ENCODE data around the gene NMT1.

NMT1 gene

GRCh38 chr17:45042346-45043120 lies 18.6 kb upstream of the NMT1 start:
- TF ChIP-seq CTCF (IDR thresholded peaks at IDR 0.05): no peak

- no peak for TF ChIP-seq CTCF (IDR thresholded peaks at IDR 0.05)
Observed at GRCh38 chr17:45043813-45044540, 17.1 kb upstream of the NMT1 start.

- no peak for TF ChIP-seq CTCF (IDR thresholded peaks at IDR 0.05)
Observed at GRCh38 chr17:45046537-45047125, 14.5 kb upstream of the NMT1 start.

GRCh38 chr17:45048795-45049563 lies 12.1 kb upstream of the NMT1 start:
- no peak; the same call in 1 of the 2 replicates for TF ChIP-seq CTCF (IDR thresholded peaks at IDR 0.05)

- TF ChIP-seq CTCF (IDR thresholded peaks at IDR 0.05): no peak
Observed at GRCh38 chr17:45050481-45051059, 10.5 kb upstream of the NMT1 start.

GRCh38 chr17:45051060-45051719 lies 9.9 kb upstream of the NMT1 start, which contains the start of gene DCAKD:
Gene DCAKD (minus strand): TSS chr17:45051632. CDS start chr17:45034885, 16,747 bp downstream.
- TF ChIP-seq CTCF (IDR thresholded peaks at IDR 0.05): no peak

All from LNCAP (cell line).